Gastroesophageal sphincter (tissue), 3 donors: Measurements from ENCODE around the gene AP1S2.

ENCODE experiments used
- EP300 ChIP-seq: sonication (generic); formaldehyde crosslinking; IDR thresholded peaks from one replicate; pipeline ENCODE4 v1.6.1; 2017; ENCODE audit warnings: antibody characterized with exemption, mild to moderate bottlenecking
- POLR2A ChIP-seq, 2 donors: fragments of 450-650 bp; IDR thresholded peaks; one replicate each; pipeline ENCODE4 v1.6.1; 2017; ENCODE audit warnings: antibody characterized with exemption in 2 of 2, mild to moderate bottlenecking in 2 of 2, moderate library complexity in 1 of 2
- POLR2AphosphoS5 ChIP-seq: sonication (generic); formaldehyde crosslinking; IDR thresholded peaks from one replicate; pipeline ENCODE4 v1.6.1; 2017; ENCODE audit warnings: antibody characterized with exemption
- TF ChIP-seq, protein P1 (sequence below), 4 experiments: fragments of 200-600 bp in 2 of 4; fragments of 450-650 bp in 2 of 4; sonication (generic) in 1 of 4; IDR thresholded peaks; one replicate each; pipeline ENCODE4 v1.5.1; 2017 to 2019; ENCODE audit warnings: antibody characterized with exemption in 4 of 4, mild to moderate bottlenecking in 2 of 4, moderate library complexity in 2 of 4

- TF ChIP-seq, protein P1, sequence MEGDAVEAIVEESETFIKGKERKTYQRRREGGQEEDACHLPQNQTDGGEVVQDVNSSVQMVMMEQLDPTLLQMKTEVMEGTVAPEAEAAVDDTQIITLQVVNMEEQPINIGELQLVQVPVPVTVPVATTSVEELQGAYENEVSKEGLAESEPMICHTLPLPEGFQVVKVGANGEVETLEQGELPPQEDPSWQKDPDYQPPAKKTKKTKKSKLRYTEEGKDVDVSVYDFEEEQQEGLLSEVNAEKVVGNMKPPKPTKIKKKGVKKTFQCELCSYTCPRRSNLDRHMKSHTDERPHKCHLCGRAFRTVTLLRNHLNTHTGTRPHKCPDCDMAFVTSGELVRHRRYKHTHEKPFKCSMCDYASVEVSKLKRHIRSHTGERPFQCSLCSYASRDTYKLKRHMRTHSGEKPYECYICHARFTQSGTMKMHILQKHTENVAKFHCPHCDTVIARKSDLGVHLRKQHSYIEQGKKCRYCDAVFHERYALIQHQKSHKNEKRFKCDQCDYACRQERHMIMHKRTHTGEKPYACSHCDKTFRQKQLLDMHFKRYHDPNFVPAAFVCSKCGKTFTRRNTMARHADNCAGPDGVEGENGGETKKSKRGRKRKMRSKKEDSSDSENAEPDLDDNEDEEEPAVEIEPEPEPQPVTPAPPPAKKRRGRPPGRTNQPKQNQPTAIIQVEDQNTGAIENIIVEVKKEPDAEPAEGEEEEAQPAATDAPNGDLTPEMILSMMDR (IDR thresholded peaks at IDR 0.05) = no peak
- TF ChIP-seq POLR2A (IDR thresholded peaks at IDR 0.05) = no peak
- TF ChIP-seq POLR2AphosphoS5 = no peak
- no peak for TF ChIP-seq EP300
These were observed 15.1 kb upstream of the AP1S2 start for GRCh38 chrX:15869695-15870094.
